Stimulated activated CD4-positive, alpha-beta T cell treated with anti-CD3 and anti-CD28 coated beads, Interleukin-2, amount 100 ng/mL, for 24 hours (primary cell): ENCODE data around the gene IL1RL2.

Experiments
- DNase-seq, 2 donors: peaks; one replicate each; pipeline ENCODE4 v3.0.0-alpha.2; 2020

The IL1RL2 gene

DNA sequence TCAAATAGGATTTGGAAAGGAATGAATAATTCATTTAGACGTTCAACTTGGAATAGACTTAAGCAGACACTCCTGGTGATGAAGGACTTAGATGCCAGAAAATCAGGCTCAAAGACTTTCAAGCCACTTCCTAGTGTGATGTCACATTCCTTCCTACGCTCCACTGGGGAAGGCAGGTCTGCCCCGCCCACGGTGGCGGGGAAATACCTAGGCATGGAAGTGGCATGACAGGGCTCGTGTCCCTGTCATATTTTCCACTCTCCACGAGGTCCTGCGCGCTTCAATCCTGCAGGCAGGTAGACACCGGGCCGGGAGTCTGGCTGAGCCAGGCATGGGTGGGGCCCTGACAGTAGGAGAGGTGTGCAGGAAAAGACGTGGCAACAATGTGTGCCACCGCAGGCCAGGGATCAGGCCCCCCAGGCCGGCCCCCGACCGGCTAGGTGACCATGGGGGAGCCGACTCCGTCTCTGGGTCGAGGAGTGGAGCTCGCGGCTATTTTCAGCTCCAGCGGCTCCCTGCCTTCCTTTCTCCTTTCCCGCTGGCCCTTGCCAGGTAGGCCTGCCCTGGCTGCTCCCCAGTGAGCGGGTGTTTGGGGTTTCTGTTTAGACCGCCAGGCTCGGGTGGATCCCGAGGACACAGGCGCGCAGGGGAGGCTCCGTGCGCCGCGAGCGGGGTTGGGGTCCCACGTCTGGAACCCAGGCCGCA is at the start of gene IL1RL2:
Gene IL1RL2, plus strand, starts transcription at position 233 of the 705 bp plus-strand sequence. CDS start 845 bp downstream, outside the sequence.
- peak; percentile 21 to 62 for DNase-seq

DNA sequence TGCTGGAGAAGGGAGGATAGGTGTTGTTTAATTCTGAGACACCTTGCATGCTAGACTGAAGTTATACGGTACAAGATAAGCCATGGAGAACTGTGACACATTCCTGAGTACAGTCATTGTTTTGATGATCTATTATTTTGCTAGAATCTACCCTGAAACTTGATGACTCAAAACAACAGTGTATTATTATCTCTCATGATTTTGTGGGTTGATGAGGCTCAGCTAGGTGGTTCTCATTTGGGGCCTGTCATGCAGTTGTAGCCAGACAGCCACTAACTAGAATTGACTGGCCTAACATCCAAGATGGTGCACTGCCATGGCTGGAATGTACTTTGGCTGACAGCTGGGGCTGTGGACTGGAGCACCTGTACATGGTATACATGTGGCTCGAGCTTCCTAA is 49.7 kb upstream of the IL1RL2 start:
- DNase-seq, result peak; percentile 48 to 56

DNA sequence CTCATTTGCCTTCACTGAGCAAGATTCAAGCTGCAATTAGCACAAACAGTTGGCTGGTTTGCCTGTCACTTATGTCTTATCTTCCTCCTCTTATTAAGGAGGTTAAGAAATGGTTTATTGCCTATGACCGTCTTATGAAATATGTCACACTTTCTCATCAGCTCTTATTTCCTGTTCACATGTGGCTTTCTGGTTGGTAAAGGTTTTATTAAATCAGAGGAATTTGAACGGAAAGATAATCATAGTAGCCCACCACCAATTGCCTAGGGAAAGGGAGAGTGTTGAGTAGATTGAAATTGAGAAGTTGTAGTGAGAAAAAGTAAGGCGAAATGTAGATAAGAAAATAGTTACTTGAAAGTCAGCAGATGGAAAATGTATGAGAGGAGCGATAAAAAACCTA is 48.5 kb upstream of the IL1RL2 start:
- DNase-seq, result no peak

DNA sequence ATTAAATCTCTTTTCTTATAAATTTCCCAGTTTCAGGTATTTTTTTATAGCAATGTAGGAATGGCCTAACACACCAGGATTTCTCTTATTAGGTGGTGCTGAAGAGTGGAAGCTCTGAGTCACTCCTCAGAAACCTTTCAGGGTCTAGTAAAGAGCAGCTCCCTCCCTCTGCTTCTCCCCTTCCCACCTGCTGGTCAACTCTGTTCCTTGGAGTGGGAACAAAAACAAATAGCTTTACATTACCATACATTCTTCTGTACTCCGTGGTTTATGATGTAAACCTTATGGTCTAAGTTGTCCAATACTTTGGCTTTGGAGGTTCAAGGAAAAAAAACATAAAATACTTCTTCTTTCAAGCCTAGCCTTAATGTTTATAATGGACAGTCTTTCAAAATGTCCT is 47.0 kb upstream of the IL1RL2 start:
- no peak for DNase-seq

DNA sequence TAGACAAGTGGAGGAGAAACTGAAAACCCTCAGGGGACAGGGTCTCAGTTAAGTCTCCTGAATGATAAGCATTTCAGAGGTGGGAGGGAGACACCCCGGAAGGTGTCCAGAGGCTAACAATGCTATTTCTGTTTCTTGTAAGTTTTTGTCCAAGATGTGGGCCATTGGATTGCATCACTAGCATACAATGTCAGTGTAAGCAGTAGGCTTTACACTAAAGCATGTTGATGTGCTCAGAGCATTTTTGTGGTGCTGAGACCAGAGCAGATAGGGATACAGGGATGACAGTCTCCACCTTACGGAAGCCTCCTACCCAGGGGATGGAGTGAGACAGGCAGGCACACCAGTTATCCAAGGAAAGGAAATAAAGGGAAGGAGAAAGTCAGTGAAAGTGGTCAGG is 46.4 kb upstream of the IL1RL2 start:
- no peak for DNase-seq

DNA sequence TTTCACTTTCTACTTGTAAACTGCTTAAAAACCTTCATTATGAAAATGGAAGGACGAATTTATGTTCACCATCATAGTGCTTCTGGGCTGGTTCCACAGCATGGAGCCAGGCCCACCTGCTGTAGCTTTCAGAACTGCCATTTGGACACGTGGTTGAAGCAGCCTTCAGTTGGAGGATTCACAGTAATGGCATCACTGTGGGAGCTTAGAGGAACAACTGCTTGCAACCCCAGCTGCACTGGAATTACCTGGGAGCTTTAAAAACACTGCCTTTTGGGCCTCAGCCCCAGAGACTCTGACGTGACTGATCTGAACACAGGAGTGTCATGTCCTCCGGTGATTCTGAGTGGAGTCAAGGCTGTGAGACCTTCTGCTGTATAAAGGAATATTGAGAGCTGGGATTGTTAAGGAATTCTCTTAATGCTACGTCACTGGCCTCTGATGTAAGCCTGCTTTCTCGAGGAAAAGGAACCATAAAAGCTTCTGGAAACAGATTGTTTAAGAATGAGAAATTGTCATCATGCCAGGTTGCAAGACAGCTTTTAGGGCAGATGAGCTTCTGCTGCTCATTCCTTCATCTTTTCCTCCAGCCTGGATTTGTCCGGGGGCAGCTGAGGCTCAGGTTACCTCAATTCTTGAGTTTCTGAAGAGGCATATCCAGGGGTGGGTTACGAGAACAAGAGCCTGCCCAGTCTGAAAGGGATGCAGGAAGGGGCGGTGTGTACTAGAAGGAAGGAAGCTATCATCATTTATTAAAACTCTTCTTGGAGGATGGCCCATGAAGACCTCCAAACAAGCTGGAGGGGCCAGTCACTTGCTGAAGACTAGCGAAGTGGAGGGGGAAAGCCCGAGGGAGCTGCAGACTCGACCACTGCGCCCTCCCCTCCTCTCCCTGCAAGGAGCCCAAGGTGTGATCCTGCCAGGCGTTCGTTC is 45.5 kb upstream of the IL1RL2 start:
- no peak for DNase-seq

DNA sequence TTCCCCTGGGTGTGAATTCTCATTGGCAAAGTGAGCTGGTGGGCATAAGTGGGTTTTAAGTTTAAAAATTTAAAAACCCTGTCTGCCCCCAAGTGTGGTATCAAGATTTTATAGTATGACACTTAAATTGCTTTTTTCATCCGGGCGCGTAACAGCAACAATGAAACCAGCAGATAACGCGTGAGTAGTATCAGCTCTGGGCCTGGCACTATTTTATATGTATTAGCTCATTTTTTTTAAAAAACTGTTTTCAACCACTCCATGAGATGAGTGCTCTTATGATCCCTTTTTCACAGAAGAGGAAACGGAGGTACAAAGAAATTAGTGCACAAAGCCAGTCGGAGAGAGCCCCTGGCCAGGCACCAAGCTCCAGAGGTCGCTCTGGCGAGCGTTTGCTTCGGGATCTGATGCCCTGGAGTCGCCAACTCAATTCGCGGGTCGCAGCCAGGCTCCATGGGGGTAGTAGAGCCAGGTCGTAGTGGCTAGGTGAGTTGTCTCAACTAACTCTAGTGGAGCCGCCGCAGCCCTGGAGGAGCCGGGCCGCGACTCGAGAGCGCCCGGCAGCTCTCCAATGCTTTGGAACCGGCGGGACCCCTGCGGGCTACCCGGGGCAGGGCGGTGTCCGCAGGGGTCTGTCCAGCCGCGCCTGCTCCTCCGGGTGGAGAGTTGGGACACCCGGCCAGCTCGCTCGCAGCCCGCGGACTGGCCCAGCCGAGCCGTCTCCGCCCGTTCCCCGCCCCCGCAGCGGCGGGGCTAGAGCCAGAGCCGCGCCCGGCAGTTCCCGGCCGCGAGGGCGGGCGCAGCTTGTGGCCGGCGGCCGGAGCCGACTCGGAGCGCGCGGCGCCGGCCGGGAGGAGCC is 44.6 kb upstream of the IL1RL2 start, which contains the start of gene IL1R1:
Gene IL1R1, plus strand, starts transcription at position 777 of the 859 bp plus-strand sequence. CDS start 14,979 bp downstream, outside the sequence.
- peak in 1 of 2 donors; percentile 50 for DNase-seq

DNA sequence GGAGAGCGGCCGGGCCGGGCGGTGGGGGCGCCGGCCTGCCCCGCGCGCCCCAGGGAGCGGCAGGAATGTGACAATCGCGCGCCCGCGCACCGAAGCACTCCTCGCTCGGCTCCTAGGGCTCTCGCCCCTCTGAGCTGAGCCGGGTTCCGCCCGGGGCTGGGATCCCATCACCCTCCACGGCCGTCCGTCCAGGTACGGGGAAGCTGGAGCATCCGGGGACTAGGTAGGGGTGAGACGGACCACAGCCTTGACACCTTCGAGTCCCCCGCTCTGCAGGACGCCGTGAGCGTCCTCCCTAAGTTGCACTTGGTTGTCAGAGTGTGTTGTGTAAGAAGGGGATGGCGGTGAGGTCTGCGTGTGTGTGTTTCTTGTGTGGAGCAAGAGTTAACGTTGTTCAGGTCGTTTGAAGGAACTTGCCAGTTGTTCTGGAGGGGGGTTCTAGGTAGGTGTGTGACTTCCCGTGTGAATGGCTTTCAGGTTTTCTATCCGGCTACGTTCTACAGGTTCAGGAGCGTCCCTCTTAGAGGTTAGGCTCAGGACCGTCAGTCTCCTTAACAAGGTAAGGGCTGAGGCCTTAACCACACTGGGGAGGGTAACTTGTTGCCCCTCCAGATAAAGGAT is 43.9 kb upstream of the IL1RL2 start:
- DNase-seq, result no peak

DNA sequence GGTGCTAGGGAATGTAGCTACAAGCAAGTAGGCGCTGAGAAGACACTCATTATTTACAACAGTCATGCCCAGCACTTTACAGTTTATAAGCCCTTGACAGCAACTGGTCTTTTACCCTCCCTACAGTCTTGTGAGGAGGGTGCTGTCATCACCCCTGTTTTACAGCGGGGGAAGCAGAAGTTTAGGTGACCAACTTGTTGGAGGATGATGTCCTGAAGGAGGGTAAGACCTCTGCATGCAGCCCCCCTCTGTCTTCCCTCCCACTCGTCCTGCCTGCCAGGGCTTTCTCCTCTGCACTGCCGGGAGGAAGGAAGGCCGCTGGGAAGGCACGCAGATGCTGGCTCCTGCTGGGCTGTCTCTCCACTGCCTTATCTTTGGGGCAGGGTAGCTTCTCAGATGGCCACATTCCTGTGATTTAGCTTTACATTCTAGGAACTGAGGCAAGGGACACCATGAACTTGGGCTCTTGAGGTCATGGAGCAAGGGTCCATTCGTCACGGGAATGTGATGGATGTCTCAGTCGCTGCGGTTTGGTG is 43.3 kb upstream of the IL1RL2 start:
- DNase-seq, result no peak

DNA sequence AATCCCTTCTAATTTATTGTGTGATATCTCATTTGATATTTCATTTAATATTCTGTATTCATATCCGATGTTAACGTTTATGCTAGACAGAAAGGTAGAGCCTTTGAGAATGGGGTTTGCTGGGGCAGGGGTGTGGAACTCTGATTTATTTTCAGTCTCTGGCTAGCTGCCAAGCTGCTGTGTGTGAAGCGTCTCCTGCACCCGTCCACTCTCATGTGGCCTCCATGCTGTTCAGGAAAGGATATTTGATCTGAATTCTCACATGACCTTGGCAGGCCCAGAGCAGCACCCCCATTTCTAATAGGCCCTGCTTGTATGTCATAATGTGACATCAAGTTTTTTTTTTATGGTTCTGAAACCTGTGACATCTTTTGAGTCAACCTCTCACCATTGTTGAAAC is 42.7 kb upstream of the IL1RL2 start:
- DNase-seq, result no peak

DNA sequence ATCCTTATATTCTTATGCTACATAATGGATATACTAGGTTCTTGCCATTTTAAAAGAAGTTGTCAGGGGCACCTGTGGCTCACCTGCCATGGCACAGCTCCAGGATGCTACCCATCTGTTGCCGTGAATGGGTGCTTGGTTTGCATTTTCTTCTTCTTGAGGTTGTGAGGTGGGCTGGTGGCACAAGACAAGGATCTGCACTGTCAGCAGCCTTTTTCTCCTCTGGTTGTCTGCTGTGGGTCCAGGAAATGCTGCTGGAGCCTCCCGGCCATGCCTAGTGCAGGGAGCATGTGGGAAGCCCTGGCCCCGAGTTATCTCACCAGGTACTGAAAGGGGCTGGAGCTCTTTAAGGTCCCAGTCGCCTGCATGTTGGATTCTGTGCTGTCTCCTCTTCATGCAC is 41.7 kb upstream of the IL1RL2 start:
- no peak for DNase-seq

DNA sequence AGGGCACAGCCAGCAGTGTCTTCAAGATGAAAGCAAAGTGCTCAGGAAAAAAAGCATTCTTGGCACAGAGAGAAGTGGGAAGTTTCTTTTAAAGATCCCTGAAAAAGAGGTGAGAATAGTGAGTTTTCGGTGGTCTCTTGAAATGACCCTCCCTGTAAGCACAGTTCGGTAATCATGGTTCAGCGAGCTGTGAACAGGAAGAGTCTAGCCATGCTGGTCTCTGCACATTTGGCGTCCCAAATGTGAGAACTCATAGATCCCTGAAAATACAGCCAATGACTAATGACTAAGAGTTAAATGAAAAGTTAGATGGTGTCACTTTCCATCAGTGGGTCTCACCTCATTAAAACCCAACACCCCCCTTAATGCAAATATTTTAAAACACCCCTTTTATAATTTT is 40.9 kb upstream of the IL1RL2 start:
- no peak for DNase-seq

DNA sequence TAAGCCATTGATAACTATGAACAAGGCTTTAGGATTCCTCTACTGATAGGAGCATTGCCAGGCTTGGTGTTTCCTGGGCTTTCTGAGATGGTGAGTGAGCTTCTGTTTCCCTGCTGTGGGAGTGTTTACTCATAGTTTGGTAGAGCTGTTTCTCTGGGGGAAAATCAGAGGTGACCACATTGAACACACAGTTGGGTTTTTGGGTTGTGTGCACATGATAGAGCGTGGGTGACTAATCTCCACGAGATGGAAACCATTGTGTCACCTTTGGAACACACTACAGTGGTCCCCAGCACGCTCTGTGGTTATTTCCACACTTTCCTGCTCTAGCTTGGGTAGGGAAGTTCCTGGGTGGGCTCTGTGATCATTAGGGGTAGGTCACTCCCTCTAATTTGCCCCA is 38.9 kb upstream of the IL1RL2 start:
- peak; percentile 56 to 72 for DNase-seq

DNA sequence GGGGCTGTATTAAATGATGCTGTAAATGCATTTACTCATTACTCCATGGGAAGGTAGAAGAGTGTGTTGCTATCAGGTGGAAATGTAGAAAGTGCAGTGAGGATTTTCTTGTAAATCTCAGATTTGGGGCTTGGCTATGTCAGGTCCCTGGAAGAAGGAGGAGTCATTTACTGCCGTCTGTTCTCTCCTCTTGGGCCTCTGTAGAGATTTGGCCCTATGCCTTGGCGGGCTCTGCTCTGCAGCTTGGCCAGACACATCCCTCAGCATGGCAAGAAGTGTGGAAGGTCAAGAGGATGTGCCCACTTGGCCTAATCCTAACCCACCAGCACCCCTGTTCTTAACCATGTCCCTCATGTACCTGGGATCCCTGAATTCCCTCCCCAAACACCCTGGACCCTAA is 37.6 kb upstream of the IL1RL2 start:
- DNase-seq, result no peak

DNA sequence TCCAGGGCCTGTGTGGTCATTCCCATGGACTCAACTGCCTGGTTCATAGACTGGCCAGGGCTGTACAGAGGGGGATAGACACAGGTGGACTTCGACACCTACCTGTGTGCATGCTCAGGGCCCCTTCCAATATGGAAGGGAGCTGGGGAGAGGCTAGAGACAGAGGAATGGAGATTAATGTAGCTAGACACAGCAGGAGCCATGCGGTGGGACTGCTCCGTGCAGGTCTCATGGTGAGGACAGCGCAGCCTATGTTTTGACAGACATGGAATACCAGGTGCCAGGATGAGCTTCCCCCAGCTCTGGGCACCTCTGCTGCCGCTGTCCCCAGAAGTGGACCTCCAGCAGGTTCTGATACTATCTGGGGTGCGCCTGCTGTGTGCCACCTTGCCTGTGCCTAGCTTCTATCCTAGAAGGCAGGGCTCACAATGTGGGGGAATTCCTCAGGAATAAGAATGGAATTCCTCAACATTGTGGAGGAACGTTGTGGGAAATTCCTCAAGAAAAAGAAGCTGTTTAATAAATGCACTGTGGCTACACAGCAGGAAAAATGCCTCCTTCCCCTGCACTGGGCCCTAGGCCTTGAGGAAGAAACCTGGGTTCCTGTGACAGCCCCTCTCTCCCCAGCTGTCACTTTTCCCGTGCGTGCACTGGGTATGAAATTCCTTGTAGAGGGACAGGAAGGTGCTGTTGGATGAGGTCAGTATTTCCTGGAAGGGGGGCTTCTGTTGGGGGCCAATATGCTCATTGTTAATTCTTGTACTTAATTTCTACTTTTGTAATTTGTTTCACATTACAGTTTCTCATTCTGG is 37.0 kb upstream of the IL1RL2 start:
- no peak for DNase-seq

DNA sequence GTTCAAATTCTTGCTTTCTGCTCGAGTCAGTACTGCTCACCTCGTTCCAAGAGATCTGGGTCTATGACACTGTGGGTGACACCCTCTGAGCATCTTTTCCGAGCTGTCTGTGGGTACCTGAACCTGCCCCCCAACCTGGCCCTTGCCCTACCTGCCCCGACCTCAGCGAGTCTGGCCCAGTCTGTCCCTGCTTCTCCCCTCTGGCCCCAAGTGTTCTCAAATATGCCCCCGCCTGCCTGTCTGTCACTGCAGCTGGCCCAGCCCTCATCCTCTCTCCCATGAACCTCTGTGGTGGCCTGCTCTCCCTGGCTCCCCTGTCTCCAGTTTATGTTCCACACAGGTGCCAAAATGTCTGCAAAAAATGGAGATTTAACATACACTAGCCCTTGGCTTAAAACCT is 32.5 kb upstream of the IL1RL2 start:
- no peak for DNase-seq

DNA sequence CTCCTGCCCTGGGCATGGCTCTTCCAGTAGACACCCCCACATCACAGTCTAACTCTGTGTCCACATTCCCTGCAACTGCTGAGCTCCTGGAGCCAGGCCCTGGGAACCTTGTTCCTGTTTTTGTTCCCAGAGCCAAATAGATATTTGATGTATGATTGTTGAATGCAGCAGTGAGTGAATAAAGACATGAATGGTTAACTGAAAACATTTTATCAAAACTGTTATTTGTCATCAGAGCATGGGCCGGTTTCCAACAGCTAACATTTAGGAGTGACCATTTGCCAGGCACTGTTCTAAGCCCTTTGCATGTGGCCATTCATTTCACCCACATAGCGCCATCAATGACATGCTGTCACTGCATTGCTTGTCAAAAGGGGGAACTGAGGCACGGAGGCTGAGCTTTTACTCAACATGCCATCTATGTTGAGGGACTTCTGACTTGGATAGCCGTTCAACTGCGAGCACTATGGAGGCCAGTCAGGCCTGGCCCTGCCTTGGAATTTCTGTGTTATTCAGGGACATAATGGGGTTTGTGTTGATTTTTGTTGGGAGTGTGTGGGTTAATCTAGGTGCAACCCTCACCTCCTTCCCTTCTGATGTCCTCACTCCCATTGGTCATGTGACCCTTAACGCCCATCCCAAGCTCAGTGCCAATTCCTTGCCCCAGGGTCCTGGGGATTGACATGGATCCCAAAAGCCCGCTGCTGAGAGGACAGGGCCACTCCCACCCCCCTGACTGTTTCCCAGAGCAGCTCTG is 31.7 kb upstream of the IL1RL2 start:
- DNase-seq, result no peak

DNA sequence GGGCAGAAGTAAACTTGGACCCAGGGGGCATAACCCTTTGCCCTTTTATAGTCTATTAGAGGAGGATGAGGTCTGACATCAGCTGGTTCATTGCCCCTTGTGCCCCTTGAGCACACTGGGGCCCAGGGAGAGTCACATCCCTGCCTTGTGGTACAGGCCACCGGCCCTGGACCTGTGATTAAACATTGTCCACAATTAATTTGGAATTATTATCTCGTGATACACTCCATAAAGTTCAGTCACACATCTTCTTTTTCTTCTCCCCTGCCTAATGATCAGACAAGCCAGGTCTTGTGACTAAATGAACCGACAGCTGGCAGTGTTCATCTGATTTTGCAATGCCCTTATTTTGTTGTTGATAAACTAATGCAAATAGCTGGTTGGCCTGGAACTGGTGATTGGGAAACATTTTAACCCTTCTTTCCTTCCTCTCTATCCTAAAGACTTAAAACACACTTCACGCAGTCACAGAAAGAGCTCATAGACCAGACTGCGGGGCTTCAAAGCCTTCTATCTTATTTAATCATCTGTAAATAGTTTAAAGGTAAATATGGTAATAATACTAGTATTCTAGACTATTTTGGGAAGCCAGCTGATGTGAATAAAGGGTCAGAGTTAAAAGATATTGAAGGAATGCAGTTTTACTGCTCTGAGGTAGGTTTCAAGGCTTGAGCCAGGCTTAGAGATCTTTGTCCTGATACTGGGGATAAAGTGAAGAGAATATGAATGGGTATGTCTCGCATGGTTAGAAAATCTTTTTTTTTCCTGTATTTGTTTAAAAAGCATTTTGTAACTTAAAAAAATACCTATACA is 30.9 kb upstream of the IL1RL2 start:
- DNase-seq, result no peak

DNA sequence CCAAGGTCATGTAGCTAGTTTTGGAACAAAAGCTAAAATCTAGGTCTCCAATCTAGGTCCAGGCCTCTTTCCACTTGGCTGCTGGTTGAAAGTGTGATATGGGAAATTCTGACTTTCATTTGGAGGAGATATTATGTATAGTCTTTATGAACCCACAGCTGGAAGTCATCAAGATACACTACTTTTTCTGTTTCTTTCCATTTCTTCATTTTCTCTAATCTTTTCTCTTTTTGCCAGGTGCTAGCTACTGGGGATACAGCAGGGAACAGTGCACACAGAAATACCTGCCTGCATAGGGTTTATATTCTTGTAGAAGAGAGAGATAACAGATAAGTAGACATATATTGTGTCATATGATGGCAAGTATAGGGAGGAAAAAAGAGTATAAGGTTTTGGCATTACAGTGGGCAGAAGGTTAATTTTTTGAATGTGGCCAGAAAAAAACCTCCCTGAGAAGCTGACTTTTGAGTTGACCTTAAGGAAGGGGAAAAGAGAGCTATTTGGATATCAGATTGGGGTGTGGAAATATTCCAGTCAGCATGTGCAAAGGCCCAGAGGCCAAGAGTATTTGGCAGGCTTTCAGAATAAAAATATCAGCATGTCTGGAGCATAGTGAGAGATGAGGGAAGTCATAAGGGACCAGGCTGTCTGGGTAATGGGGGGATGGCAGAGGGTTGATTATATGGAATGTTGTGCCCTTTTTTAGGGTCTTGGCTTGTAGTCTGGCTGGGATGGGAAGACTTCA is 28.6 kb upstream of the IL1RL2 start:
- no peak for DNase-seq
